PC-9 (cell line): ENCODE data around the gene SIRT2. TPM values are rescaled to one million over a fixed set of nuclear protein-coding genes. Genes with fewer than 3 reads are reported as not detected.

Experiments used
- BruUV-seq: library from RNA; stranded (reverse); fragments of 400-500 nt; replicated peaks from 2 replicates; lab custom pipeline; 2021; lab: Mats Ljungman, UMichigan
- CTCF ChIA-PET: fragments of 300-600 bp; sonication (Branson Sonifier 250); formaldehyde crosslinking; loops from one replicate; lab custom pipeline; 2022; ENCODE audit warnings: antibody characterized with exemption; lab: Charles Lee
- POLR2A ChIA-PET: fragments of 300-600 bp; sonication (Branson Sonifier 250); formaldehyde crosslinking; loops from one replicate; lab custom pipeline; 2022; ENCODE audit warnings: antibody characterized with exemption; ENCODE audit not compliant: unreplicated experiment; lab: Charles Lee
- DNase-seq, 2 experiments: peaks; one replicate each; pipeline versions ENCODE4 v3.0.0 to v3.0.0-alpha.2; 2015 to 2022; ENCODE audit warnings: mixed read lengths in 1 of 2
- H2AFZ ChIP-seq: fragments of 200-600 bp; sonication (generic); 2 replicates; pipeline ENCODE4 v1.8.1; 2017; ENCODE audit warnings: antibody characterized with exemption
- H3F3A ChIP-seq: fragments of 200-600 bp; sonication (generic); 2 replicates; pipeline ENCODE4 v1.8.1; 2017; ENCODE audit warnings: antibody characterized with exemption, mild to moderate bottlenecking, low read depth; ENCODE audit not compliant: insufficient read depth
- H3K27ac ChIP-seq: fragments of 200-600 bp; sonication (generic); 2 replicates; pipeline ENCODE4 v1.6.1; 2016; ENCODE audit warnings: mixed run types
- H3K27me3 ChIP-seq: fragments of 200-600 bp; sonication (generic); 2 replicates; pipeline ENCODE4 v1.6.1; 2016; ENCODE audit warnings: low read depth, mixed run types; ENCODE audit not compliant: insufficient read depth
- H3K36me3 ChIP-seq: fragments of 200-600 bp; sonication (generic); 2 replicates; pipeline ENCODE4 v1.6.1; 2016; ENCODE audit warnings: low read depth, mixed run types
- H3K4me1 ChIP-seq: fragments of 200-600 bp; sonication (generic); replicated peaks from 2 replicates; pipeline ENCODE4 v1.6.1; 2016; ENCODE audit warnings: mixed run types; ENCODE audit not compliant: insufficient read depth
- H3K4me2 ChIP-seq: fragments of 200-600 bp; sonication (generic); 2 replicates; pipeline ENCODE4 v1.6.1; 2017; ENCODE audit warnings: mixed run types
- H3K4me3 ChIP-seq: fragments of 200-600 bp; sonication (generic); 2 replicates; pipeline ENCODE4 v1.6.1; 2016; ENCODE audit warnings: mixed run types
- H3K79me2 ChIP-seq: fragments of 200-600 bp; sonication (generic); 2 replicates; pipeline ENCODE4 v1.6.1; 2017; ENCODE audit warnings: low read depth, mixed run types
- H3K9me2 ChIP-seq: fragments of 200-600 bp; sonication (generic); 2 replicates; pipeline ENCODE4 v1.8.1; 2017; ENCODE audit warnings: mild to moderate bottlenecking; ENCODE audit not compliant: insufficient read depth
- H3K9me3 ChIP-seq: fragments of 200-600 bp; sonication (generic); 2 replicates; pipeline ENCODE4 v1.8.1; 2016; ENCODE audit warnings: low read depth; ENCODE audit not compliant: insufficient read depth
- H4K20me1 ChIP-seq: fragments of 200-600 bp; sonication (generic); 2 replicates; pipeline ENCODE4 v1.8.1; 2017; ENCODE audit not compliant: insufficient read depth
- CTCF ChIP-seq: fragments of 200-600 bp; sonication (generic); conservative IDR thresholded peaks from 2 replicates; pipeline ENCODE4 v1.6.1; 2017; ENCODE audit warnings: mixed run types, antibody characterized with exemption, mild to moderate bottlenecking, moderate library complexity
- EZH2 ChIP-seq: fragments of 200-600 bp; sonication (generic); IDR thresholded peaks from 2 replicates; pipeline ENCODE4 v1.8.0; 2017; ENCODE audit warnings: antibody characterized with exemption, low read depth
- intact Hi-C: fragments of 100-400 bp; cut with micrococcal nuclease; formaldehyde crosslinking; loops from one replicate; pipeline ENCODE4 v1.10.0; 2022; ENCODE audit not compliant: unreplicated experiment
- total RNA-seq: library from RNA; stranded (reverse); gene quantifications from 2 replicates; pipeline ENCODE4 v1.2.3, GENCODE V29; 2021

The SIRT2 gene
- total RNA-seq, 1 experiment from 2014 or later, result 32.9 TPM

GRCh38 chr19:38836983-38837626, 62.3 kb downstream of the SIRT2 start:
- H3K9me3 ChIP-seq, result no peaks in the 10 kb centered on the region
- H3K27me3 ChIP-seq, result no peaks in the 10 kb centered on the region
- peaks cover 28% of the 10 kb centered on the region for H3K79me2 ChIP-seq
- ChIA-PET POLR2A (interaction anchor here (0.6 to 0.9 kb wide), 5 partner anchors 107 to 200 kb away, joined by 3 to 4 read pairs (median 3); no protein-coding TSS in a partner anchor), CTCF (interaction anchor here (1.2 kb wide), 2 partner anchors 51 to 434 kb away, joined by 3 to 5 read pairs; partner anchors contain the start of gene FAM98C)
- H3K4me3 ChIP-seq, result peak overlapping the region; percentile 6; the same call in 1 of the 2 replicates
- no peak for TF ChIP-seq CTCF
- no peak for TF ChIP-seq EZH2
- H3K4me1 ChIP-seq, result peaks cover 79% of the 10 kb centered on the region
- peaks cover 85% of the 10 kb centered on the region for H3F3A ChIP-seq
- no TSS peak for BruUV-seq
- H4K20me1 ChIP-seq, result peaks cover 3% of the 10 kb centered on the region; the same call in 1 of the 2 replicates
- H3K27ac ChIP-seq, result peak overlapping the region; percentile 98
- peak in 1 of 2 experiments; percentile 39 for DNase-seq
- intact Hi-C loops, result loop anchor here (5.0 to 10.0 kb wide), 3 partner anchors 198 to 432 kb away; partner anchors contain the start of genes FAM98C and FBXO27
- H3K4me2 ChIP-seq, result peak overlapping the region; percentile 75
- H3K9me2 ChIP-seq, result no peaks in the 10 kb centered on the region
- H3K36me3 ChIP-seq, result peaks cover 38% of the 10 kb centered on the region
- no peak overlapping the region for H2AFZ ChIP-seq

GRCh38 chr19:38836159-38836982, 63.0 kb downstream of the SIRT2 start:
- no TSS peak for BruUV-seq
- Histone ChIP-seq H4K20me1 (no peaks in the 10 kb centered on the region; the same call in 1 of the 2 replicates), H3K9me3 (no peaks in the 10 kb centered on the region), H3K27me3 (no peaks in the 10 kb centered on the region), H2AFZ (no peak overlapping the region), H3K36me3 (peaks cover 31% of the 10 kb centered on the region), H3K4me3 (peak overlapping the region; percentile 6; the same call in 1 of the 2 replicates), H3K79me2 (peaks cover 23% of the 10 kb centered on the region), H3F3A (peaks cover 83% of the 10 kb centered on the region), H3K4me1 (peaks cover 76% of the 10 kb centered on the region), H3K4me2 (peak overlapping the region; percentile 75), H3K27ac (peak overlapping the region; percentile 98), H3K9me2 (no peaks in the 10 kb centered on the region)
- TF ChIP-seq CTCF, result no peak
- TF ChIP-seq EZH2, result no peak
- intact Hi-C loops, result loop anchor here (5.0 to 10.0 kb wide), 3 partner anchors 198 to 432 kb away; partner anchors contain the start of genes FAM98C and FBXO27
- ChIA-PET POLR2A (no interaction called here), CTCF (no interaction called here)
- DNase-seq, result no peak

GRCh38 chr19:38834590-38834989, 64.8 kb downstream of the SIRT2 start:
- H3K4me1 ChIP-seq, result peaks cover 84% of the 10 kb centered on the region
- POLR2A ChIA-PET, result interaction anchor here (0.7 kb wide), 1 partner anchor 29 kb away, joined by 12 read pairs; no protein-coding TSS in a partner anchor
- H3K9me3 ChIP-seq, result no peaks in the 10 kb centered on the region
- peaks cover 26% of the 10 kb centered on the region for H3K36me3 ChIP-seq
- CTCF ChIA-PET, result no interaction called here
- intact Hi-C loops, result loop anchor here (5.0 to 10.0 kb wide), 3 partner anchors 37 to 430 kb away; partner anchors contain the start of genes FAM98C and FBXO27
- peaks cover 28% of the 10 kb centered on the region for H3K79me2 ChIP-seq
- TF ChIP-seq EZH2 (no peak), CTCF (no peak)
- H3F3A ChIP-seq, result peaks cover 85% of the 10 kb centered on the region
- DNase-seq, result no peak
- H4K20me1 ChIP-seq, result no peaks in the 10 kb centered on the region
- no peak overlapping the region for H3K4me3 ChIP-seq
- no peaks in the 10 kb centered on the region for H3K9me2 ChIP-seq
- BruUV-seq, result no TSS peak
- peak overlapping the region; percentile 98; the same call in 1 of the 2 replicates for H3K27ac ChIP-seq
- H2AFZ ChIP-seq, result no peak overlapping the region
- H3K27me3 ChIP-seq, result no peaks in the 10 kb centered on the region
- H3K4me2 ChIP-seq, result no peak overlapping the region
